Mesenchymal stem cell (in vitro differentiated cells and primary cell): Measurements from ENCODE around the gene TNFSF9. TPM values are rescaled to one million over a fixed set of nuclear protein-coding genes. Genes with fewer than 3 reads are reported as not detected.

Source experiments
- DNase-seq: peaks from one replicate; pipeline ENCODE4 v3.0.0-alpha.2; 2013
- H2AFZ ChIP-seq: one replicate; pipeline ENCODE4 v1.6.1; 2013; ENCODE audit warnings: low read depth, mild to moderate bottlenecking, control low read depth, inconsistent platforms, low read length, moderate library complexity
- H2AK5ac ChIP-seq: 2 replicates; pipeline ENCODE4 v1.6.1; 2013; ENCODE audit warnings: low read length, moderate library complexity, mild to moderate bottlenecking, inconsistent platforms; ENCODE audit not compliant: severe bottlenecking
- H2BK120ac ChIP-seq: one replicate; pipeline ENCODE4 v1.6.1; 2013; ENCODE audit warnings: low read depth, mild to moderate bottlenecking, inconsistent platforms, low read length, moderate library complexity
- H2BK12ac ChIP-seq, 2 experiments: one replicate each; pipeline ENCODE4 v1.6.1; 2013; ENCODE audit warnings: inconsistent platforms in 2 of 2, low read length in 2 of 2, mild to moderate bottlenecking in 2 of 2, moderate library complexity in 2 of 2, control low read depth in 1 of 2
- H2BK15ac ChIP-seq: one replicate; pipeline ENCODE4 v1.6.1; 2013; ENCODE audit warnings: mild to moderate bottlenecking, low read depth, inconsistent platforms; ENCODE audit not compliant: poor library complexity, severe bottlenecking
- H2BK5ac ChIP-seq: 2 replicates; pipeline ENCODE4 v1.6.1; 2013; ENCODE audit warnings: low read depth, mild to moderate bottlenecking, low read length, control low read depth, inconsistent platforms; ENCODE audit not compliant: poor library complexity, severe bottlenecking
- H3K14ac ChIP-seq, 2 experiments: one replicate each; pipeline ENCODE4 v1.6.1; 2013; ENCODE audit warnings: inconsistent platforms in 2 of 2, low read length in 2 of 2, control low read depth in 1 of 2, mild to moderate bottlenecking in 1 of 2, moderate library complexity in 1 of 2
- H3K18ac ChIP-seq, 2 experiments: one replicate each; pipeline ENCODE4 v1.6.1; 2013; ENCODE audit warnings: inconsistent platforms in 2 of 2, low read length in 2 of 2, control low read depth in 1 of 2, low read depth in 1 of 2, mild to moderate bottlenecking in 1 of 2
- H3K23ac ChIP-seq, 2 experiments: one replicate each; pipeline ENCODE4 v1.6.1; 2013; ENCODE audit warnings: inconsistent platforms in 2 of 2, low read length in 2 of 2, mild to moderate bottlenecking in 2 of 2, moderate library complexity in 2 of 2, control low read depth in 1 of 2
- H3K27ac ChIP-seq: 2 replicates; pipeline ENCODE4 v1.5.1; 2013; ENCODE audit warnings: mild to moderate bottlenecking, moderate library complexity, low read length, control low read depth, inconsistent platforms; ENCODE audit not compliant: poor library complexity, severe bottlenecking
- H3K27me3 ChIP-seq, 2 experiments: 2 replicates each; pipeline versions ENCODE4 v1.6.1 to v1.7.0; 2013; ENCODE audit warnings: low read length in 2 of 2, mild to moderate bottlenecking in 2 of 2, moderate library complexity in 2 of 2, control low read depth in 1 of 2, inconsistent platforms in 1 of 2; ENCODE audit not compliant: control insufficient read depth in 1 of 2, insufficient read depth in 1 of 2
- H3K36me3 ChIP-seq, 2 experiments: 2 replicates each; pipeline versions ENCODE4 v1.6.1 to v1.7.0; 2013; ENCODE audit warnings: low read length in 2 of 2, control low read depth in 1 of 2, inconsistent platforms in 1 of 2, low read depth in 1 of 2, mild to moderate bottlenecking in 1 of 2; ENCODE audit not compliant: insufficient read depth in 2 of 2, control insufficient read depth in 1 of 2
- H3K4ac ChIP-seq, 2 experiments: one replicate each; pipeline ENCODE4 v1.6.1; 2013; ENCODE audit warnings: inconsistent platforms in 2 of 2, low read length in 2 of 2, mild to moderate bottlenecking in 2 of 2, moderate library complexity in 2 of 2, control low read depth in 1 of 2, low read depth in 1 of 2
- H3K4me1 ChIP-seq: 2 replicates; pipeline ENCODE4 v1.6.1; 2013; ENCODE audit warnings: low read depth, low read length, control low read depth; ENCODE audit not compliant: control insufficient read depth, insufficient read depth
- H3K4me2 ChIP-seq: 2 replicates; pipeline ENCODE4 v1.6.1; 2013; ENCODE audit warnings: low read length, mild to moderate bottlenecking, inconsistent platforms; ENCODE audit not compliant: poor library complexity, severe bottlenecking
- H3K4me3 ChIP-seq, 2 experiments: 2 replicates each; pipeline versions ENCODE4 v1.5.1 to v1.7.0; 2013; ENCODE audit warnings: low read length in 2 of 2, mild to moderate bottlenecking in 2 of 2, control low read depth in 1 of 2, low read depth in 1 of 2; ENCODE audit not compliant: insufficient read depth in 1 of 2
- H3K79me1 ChIP-seq: replicated peaks from 2 replicates; pipeline ENCODE4 v1.6.1; 2013; ENCODE audit warnings: mild to moderate bottlenecking, control low read depth, low read length, inconsistent platforms; ENCODE audit not compliant: poor library complexity, severe bottlenecking
- H3K9ac ChIP-seq: 2 replicates; pipeline ENCODE4 v1.7.0; 2013; ENCODE audit warnings: mild to moderate bottlenecking, low read length, moderate library complexity
- H3K9me3 ChIP-seq: 2 replicates; pipeline ENCODE4 v1.7.0; 2013; ENCODE audit warnings: mild to moderate bottlenecking, low read length; ENCODE audit not compliant: control insufficient read depth
- H4K8ac ChIP-seq: one replicate; pipeline ENCODE4 v1.6.1; 2013; ENCODE audit warnings: inconsistent platforms, mild to moderate bottlenecking, low read length, moderate library complexity
- H4K91ac ChIP-seq: one replicate; pipeline ENCODE4 v1.6.1; 2013; ENCODE audit warnings: mild to moderate bottlenecking, low read length, inconsistent platforms
- WGBS: methylation state at CpG from one replicate; pipeline ENCODE4 v1.1.7; 2013; ENCODE audit warnings: mixed read lengths; 5-methylcytosine and 5-hydroxymethylcytosine counted together
- polyA plus RNA-seq, 2 experiments: library from polyadenylated mRNA; stranded (reverse); fragments of 200-250 nt; gene quantifications; one replicate each; pipeline ENCODE4 v1.2.3, GENCODE V29; 2013

Gene TNFSF9, protein sequence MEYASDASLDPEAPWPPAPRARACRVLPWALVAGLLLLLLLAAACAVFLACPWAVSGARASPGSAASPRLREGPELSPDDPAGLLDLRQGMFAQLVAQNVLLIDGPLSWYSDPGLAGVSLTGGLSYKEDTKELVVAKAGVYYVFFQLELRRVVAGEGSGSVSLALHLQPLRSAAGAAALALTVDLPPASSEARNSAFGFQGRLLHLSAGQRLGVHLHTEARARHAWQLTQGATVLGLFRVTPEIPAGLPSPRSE
- 3.2 TPM for polyA plus RNA-seq (2013, experiment 1 of 2)
- 3.4 TPM for polyA plus RNA-seq (2013, experiment 2 of 2)

DNA sequence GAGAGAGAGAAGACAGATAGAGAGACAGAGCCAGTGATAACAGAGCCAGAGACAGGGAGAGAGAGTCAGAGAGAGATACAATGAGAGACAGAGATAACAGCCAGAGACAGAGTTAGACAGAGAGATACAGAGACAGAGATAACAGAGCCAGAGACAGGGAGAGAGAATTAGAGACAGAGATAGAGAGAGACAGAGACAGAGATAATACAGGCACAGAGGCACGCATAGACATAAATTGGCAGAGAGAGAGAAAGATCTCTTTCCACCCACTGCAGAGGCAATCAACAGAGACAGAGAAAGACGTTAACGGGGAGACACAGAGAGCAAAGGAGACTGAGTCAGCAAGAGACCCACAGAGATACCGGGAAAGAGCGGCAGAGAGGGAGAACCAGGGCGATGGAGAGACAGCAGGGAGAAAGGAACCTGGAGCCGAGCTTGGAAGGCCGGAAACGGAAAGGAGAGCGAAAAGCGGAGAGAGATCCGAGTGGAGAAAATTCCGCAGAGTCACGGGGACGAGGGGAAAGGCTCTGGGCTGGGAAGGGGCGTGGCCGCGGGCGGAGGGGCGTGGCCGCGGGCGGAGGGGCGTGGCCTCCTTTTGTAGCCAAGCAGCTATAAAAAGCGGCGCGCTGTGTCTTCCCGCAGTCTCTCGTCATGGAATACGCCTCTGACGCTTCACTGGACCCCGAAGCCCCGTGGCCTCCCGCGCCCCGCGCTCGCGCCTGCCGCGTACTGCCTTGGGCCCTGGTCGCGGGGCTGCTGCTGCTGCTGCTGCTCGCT lies at the start of gene TNFSF9:
TNFSF9 (plus strand) TSS at position 641 of the 777 bp plus-strand sequence; CDS start at position 652, 11 bp downstream.
- peak within 1 kb of the TSS in 1 of 2 experiments; percentile 47 for H3K4ac ChIP-seq
- H2BK12ac ChIP-seq, result no peak within 1 kb of the TSS
- H2BK15ac ChIP-seq, result no peak within 1 kb of the TSS
- no peak within 1 kb of the TSS for H2BK5ac ChIP-seq
- peak within 1 kb of the TSS; percentile 72 to 85 for H3K18ac ChIP-seq
- peak within 1 kb of the TSS; percentile 67 to 84 for H3K4me3 ChIP-seq
- no peak within 1 kb of the TSS for H3K27ac ChIP-seq
- peak within 1 kb of the TSS in 1 of 2 experiments; percentile 98 for H3K14ac ChIP-seq
- peaks cover 4 to 7% of the 10 kb centered on the region in 2 experiments for H3K36me3 ChIP-seq
- peak within 1 kb of the TSS; percentile 87 for H4K8ac ChIP-seq
- H3K9me3 ChIP-seq, result no peaks in the 10 kb centered on the region
- DNase-seq, result peak; percentile 87
- H3K9ac ChIP-seq, result peak within 1 kb of the TSS; percentile 92
- peaks cover 9 to 16% of the 10 kb centered on the region in 2 experiments for H3K27me3 ChIP-seq
- H2BK120ac ChIP-seq, result no peak within 1 kb of the TSS
- WGBS, result under 1% methylated on average over 40 of the region's 44 CpGs
- peak within 1 kb of the TSS; percentile 62 for H3K4me2 ChIP-seq
- H2AK5ac ChIP-seq, result peak within 1 kb of the TSS; percentile 33
- peak within 1 kb of the TSS; percentile 62 for H2AFZ ChIP-seq
- peaks cover 3% of the 10 kb centered on the region for H3K79me1 ChIP-seq
- H3K4me1 ChIP-seq, result peaks cover 31% of the 10 kb centered on the region
- no peak within 1 kb of the TSS for H4K91ac ChIP-seq
- peak within 1 kb of the TSS in 1 of 2 experiments; percentile 80 for H3K23ac ChIP-seq

DNA sequence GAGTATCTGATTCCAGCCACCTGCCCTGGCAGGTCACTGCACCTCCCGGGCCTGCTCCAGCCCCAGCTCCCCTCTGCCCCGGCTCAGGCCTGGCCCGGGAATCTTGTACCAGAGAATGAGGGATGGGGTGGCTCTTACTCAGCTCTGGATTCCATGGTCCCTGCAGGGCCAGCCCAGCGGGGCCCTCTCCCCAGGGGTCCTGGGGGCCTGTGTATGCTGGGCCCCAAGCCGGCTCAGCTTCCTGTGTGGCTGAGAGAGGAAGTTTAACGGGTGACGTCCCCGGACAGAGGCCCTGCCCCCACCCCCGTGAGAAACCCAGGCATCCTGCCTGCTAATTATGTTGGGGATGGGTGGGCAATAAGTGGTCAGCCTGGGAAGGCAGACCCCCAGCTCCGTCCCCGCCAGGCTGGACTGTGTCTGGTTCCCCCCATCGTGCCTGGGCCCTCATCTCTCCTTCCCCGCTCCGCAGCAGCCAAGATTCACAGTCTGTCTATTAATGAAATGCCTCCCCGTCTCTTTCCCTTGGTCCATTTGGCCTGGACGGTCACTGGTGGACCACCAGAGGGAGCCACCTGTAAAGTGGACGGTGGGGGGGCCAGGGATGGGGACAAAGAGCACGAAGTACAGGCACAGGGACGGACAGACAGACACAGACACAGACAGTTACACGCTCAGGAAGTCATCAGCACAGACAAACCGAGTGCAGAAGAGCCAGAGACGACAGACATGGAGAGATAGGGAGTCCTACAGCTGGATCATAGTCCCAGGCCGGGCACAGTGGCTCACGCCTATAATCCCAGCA lies 49.1 kb upstream of the TNFSF9 start, which contains the start of gene DENND1C:
DENND1C (minus strand) TSS at position 247 of the 802 bp plus-strand sequence; CDS start at position 155, 92 bp downstream.
- no peak within 1 kb of the TSS for H2BK15ac ChIP-seq
- H4K91ac ChIP-seq, result no peak within 1 kb of the TSS
- H3K4me3 ChIP-seq, result no peak within 1 kb of the TSS
- no peak within 1 kb of the TSS for H3K27ac ChIP-seq
- H2AK5ac ChIP-seq, result no peak within 1 kb of the TSS
- H3K9ac ChIP-seq, result no peak within 1 kb of the TSS
- no peak within 1 kb of the TSS for H2BK12ac ChIP-seq
- 54% methylated on average over 16 of the region's 24 CpGs for WGBS
- H3K4me2 ChIP-seq, result no peak within 1 kb of the TSS
- H3K4ac ChIP-seq, result no peak within 1 kb of the TSS
- DNase-seq, result no peak
- H2AFZ ChIP-seq, result no peak within 1 kb of the TSS
- peaks cover 0 to 43% of the 10 kb centered on the region in 2 experiments for H3K27me3 ChIP-seq
- no peak within 1 kb of the TSS for H2BK5ac ChIP-seq
- no peak within 1 kb of the TSS for H3K23ac ChIP-seq
- no peaks in the 10 kb centered on the region for H3K79me1 ChIP-seq
- no peaks in the 10 kb centered on the region for H3K36me3 ChIP-seq
- no peak within 1 kb of the TSS for H2BK120ac ChIP-seq
- peaks cover 17% of the 10 kb centered on the region for H3K4me1 ChIP-seq
- H3K9me3 ChIP-seq, result no peaks in the 10 kb centered on the region
- no peak within 1 kb of the TSS for H3K14ac ChIP-seq
- H4K8ac ChIP-seq, result no peak within 1 kb of the TSS
- H3K18ac ChIP-seq, result no peak within 1 kb of the TSS

GRCh38 chr19:6482343-6482686 lies 48.5 kb upstream of the TNFSF9 start:
- H2BK15ac ChIP-seq, result no peak overlapping the region
- H3K14ac ChIP-seq, result no peak overlapping the region
- no peaks in the 10 kb centered on the region for H3K9me3 ChIP-seq
- no peak overlapping the region for H2BK120ac ChIP-seq
- H2AFZ ChIP-seq, result no peak overlapping the region
- no peak overlapping the region for H2AK5ac ChIP-seq
- no peak overlapping the region for H2BK12ac ChIP-seq
- no peak overlapping the region for H2BK5ac ChIP-seq
- peaks cover 0 to 38% of the 10 kb centered on the region in 2 experiments for H3K27me3 ChIP-seq
- H4K8ac ChIP-seq, result no peak overlapping the region
- H4K91ac ChIP-seq, result no peak overlapping the region
- no peak overlapping the region for H3K9ac ChIP-seq
- no peaks in the 10 kb centered on the region for H3K79me1 ChIP-seq
- H3K4me2 ChIP-seq, result no peak overlapping the region
- no peak overlapping the region for H3K27ac ChIP-seq
- no peak overlapping the region for H3K4ac ChIP-seq
- H3K23ac ChIP-seq, result no peak overlapping the region
- H3K4me3 ChIP-seq, result no peak overlapping the region
- H3K36me3 ChIP-seq, result no peaks in the 10 kb centered on the region
- no peak for DNase-seq
- WGBS, result 95% methylated on average over 8 of the region's 8 CpGs
- H3K18ac ChIP-seq, result no peak overlapping the region
- peaks cover 11% of the 10 kb centered on the region for H3K4me1 ChIP-seq
